Tibial artery (tissue), 4 donors: ENCODE data around the gene SH3RF3.

Experiments used
- DNase-seq, 2 donors: peaks; one replicate each; pipeline ENCODE4 v3.0.0-alpha.2; 2019
- H3K27ac ChIP-seq, 2 donors: fragments of 200-600 bp; sonication (generic) in 1 of 2; 1 replicate in 1 of 2; 2 replicates in 1 of 2; pipeline ENCODE4 v1.5.1; 2018 to 2019; ENCODE audit warnings: mild to moderate bottlenecking in 1 of 2
- H3K27me3 ChIP-seq, 2 donors: fragments of 200-600 bp; sonication (generic) in 1 of 2; one replicate each; pipeline versions ENCODE4 v1.5.1 to v1.6.0; 2016 to 2019
- H3K36me3 ChIP-seq, 3 donors: fragments of 200-600 bp; sonication (generic) in 2 of 3; one replicate each; pipeline ENCODE4 v1.5.1; 2016 to 2019; ENCODE audit warnings: mild to moderate bottlenecking in 2 of 3
- H3K4me1 ChIP-seq, 4 donors: fragments of 200-600 bp; sonication (generic) in 2 of 4; 1 replicate in 3 of 4; 2 replicates in 1 of 4; pipeline ENCODE4 v1.5.1; 2016 to 2019
- H3K4me3 ChIP-seq, 2 donors: fragments of 200-600 bp; sonication (generic) in 1 of 2; 1 replicate in 1 of 2; 2 replicates in 1 of 2; pipeline ENCODE4 v1.5.1; 2018 to 2019; ENCODE audit warnings: mild to moderate bottlenecking in 2 of 2
- H3K9me3 ChIP-seq, 3 donors: fragments of 200-600 bp; sonication (generic) in 1 of 3; one replicate each; pipeline ENCODE4 v1.5.1; 2016 to 2019
- intact Hi-C: fragments of 100-400 bp; cut with DNase I; formaldehyde crosslinking; loops from one replicate; pipeline ENCODE4 v1.15.0; 2023; ENCODE audit warnings: low total_unique reads
- TF ChIP-seq, protein P1 (sequence below), 2 experiments: fragments of 200-600 bp in 1 of 2; fragments of 450-650 bp in 1 of 2; IDR thresholded peaks; one replicate each; pipeline ENCODE4 v1.5.1; 2017 to 2019; ENCODE audit warnings: antibody characterized with exemption in 2 of 2, mild to moderate bottlenecking in 1 of 2, moderate library complexity in 1 of 2

SH3RF3 gene

DNA sequence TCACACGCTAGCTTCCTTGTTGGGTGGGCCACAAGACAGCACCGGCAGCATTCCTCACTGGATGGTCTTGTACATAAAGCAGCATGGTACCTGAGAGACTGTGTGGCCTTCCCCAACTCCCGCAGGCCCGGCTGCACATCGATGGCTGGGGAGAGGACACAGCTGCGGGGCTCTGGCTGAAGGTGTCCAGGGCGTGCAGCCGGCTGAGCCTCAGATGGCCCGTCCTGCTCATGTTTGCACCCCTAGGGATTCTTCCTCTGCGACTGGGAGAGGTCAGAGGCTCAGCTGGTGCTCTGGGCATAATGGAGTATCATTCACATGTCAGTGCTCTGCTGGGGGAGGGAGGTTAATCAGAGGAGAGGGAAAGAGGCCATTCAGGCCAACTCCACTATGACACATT lies 276.9 kb downstream of the SH3RF3 start:
- TF ChIP-seq, protein P1, sequence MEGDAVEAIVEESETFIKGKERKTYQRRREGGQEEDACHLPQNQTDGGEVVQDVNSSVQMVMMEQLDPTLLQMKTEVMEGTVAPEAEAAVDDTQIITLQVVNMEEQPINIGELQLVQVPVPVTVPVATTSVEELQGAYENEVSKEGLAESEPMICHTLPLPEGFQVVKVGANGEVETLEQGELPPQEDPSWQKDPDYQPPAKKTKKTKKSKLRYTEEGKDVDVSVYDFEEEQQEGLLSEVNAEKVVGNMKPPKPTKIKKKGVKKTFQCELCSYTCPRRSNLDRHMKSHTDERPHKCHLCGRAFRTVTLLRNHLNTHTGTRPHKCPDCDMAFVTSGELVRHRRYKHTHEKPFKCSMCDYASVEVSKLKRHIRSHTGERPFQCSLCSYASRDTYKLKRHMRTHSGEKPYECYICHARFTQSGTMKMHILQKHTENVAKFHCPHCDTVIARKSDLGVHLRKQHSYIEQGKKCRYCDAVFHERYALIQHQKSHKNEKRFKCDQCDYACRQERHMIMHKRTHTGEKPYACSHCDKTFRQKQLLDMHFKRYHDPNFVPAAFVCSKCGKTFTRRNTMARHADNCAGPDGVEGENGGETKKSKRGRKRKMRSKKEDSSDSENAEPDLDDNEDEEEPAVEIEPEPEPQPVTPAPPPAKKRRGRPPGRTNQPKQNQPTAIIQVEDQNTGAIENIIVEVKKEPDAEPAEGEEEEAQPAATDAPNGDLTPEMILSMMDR (IDR thresholded peaks at IDR 0.05) = no peak
- Histone ChIP-seq H3K27me3 (no peaks in the 10 kb centered on the region), H3K4me1 (peaks cover 0 to 35% (median 15%) of the 10 kb centered on the region in 4 donors), H3K9me3 (no peaks in the 10 kb centered on the region), H3K4me3 (no peak overlapping the region), H3K27ac (no peak overlapping the region), H3K36me3 (no peaks in the 10 kb centered on the region)
- DNase-seq = no peak
- intact Hi-C loops = no loop called here

DNA sequence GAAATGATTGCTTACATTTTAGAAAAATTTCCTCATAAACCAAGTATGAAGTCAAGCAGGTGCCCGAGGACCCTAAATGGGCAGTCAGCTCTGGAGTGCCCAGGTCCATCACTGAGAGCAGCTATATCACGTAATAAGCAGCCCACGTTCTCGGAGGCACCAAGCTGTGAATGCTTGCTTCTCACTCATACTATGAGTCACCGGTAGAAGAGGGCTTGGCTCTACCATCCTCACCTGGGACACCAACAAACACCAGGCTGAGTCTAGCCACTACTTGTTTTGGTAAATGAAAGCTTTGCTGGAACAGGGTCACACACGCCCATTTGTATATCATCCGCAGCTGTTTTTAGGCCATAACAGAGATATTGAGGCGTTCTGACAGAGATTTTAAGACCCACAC lies 277.3 kb downstream of the SH3RF3 start:
- H3K4me3 ChIP-seq = no peak overlapping the region
- TF ChIP-seq, protein P1 (IDR thresholded peaks at IDR 0.05) = no peak
- no peak for DNase-seq
- H3K4me1 ChIP-seq = peaks cover 0 to 33% (median 13%) of the 10 kb centered on the region in 4 donors
- intact Hi-C loops = no loop called here
- no peak overlapping the region for H3K27ac ChIP-seq
- no peaks in the 10 kb centered on the region for H3K36me3 ChIP-seq
- H3K9me3 ChIP-seq = no peaks in the 10 kb centered on the region
- H3K27me3 ChIP-seq = no peaks in the 10 kb centered on the region

DNA sequence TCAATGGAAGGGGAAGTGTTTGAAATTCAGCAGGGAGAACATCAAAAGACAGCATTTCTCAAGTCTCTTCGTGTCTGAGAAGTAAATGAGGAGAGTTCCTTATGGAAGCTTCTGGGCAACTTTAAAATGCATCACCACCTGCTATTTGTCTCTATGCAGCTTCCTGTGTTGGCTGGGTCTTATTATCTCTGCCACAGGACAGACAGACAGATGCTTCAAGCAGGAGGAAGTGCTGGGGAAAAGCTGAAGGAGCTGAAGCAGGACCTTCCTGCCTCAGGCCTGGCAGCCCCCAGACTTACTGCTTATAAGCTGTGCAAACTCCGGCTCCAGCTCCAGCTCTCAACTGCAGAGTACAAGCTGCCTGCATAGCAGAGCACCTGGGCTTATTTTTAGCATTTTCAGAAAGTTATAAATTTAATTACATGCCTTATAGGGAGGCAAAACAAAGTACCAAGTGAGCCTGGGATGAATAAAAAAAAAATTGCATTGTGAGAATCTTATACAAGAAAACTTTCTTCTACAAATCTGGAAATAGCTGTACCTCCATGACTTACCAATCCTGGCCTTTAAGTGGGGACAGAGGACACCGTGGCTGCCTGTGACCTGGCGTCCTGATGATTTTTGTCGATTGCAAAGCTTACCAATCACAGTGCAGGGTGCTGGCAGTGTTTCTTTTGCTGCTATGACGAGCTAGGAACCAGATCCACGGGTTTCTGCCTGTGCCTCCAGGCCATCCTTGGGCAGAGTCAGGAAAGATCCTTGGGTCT lies 278.5 kb downstream of the SH3RF3 start:
- intact Hi-C loops = no loop called here

DNA sequence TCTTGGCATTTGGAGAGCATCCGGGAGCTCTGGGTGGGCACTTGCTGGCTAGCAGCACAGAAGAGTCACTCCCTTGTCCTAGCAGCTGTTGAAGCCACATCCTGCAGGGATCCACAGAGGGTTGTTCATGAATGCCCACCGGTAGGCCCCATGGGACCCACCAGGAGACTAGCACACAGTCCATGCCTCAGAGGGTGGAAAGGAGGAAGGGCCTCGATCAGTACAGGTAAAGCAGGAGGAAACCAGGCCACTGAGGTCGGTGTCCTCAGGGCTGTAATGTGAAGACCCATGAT lies 279.0 kb downstream of the SH3RF3 start:
- Histone ChIP-seq H3K9me3 (no peaks in the 10 kb centered on the region), H3K27ac (no peak overlapping the region), H3K27me3 (no peaks in the 10 kb centered on the region), H3K36me3 (peaks cover 0 to 7% (median 0%) of the 10 kb centered on the region in 3 donors), H3K4me3 (no peak overlapping the region), H3K4me1 (peaks cover 0 to 16% (median 5%) of the 10 kb centered on the region in 4 donors)
- intact Hi-C loops = no loop called here
- DNase-seq = no peak
- TF ChIP-seq, protein P1 (IDR thresholded peaks at IDR 0.05) = no peak

More for the DNA sequence above, 278.5 kb downstream of the SH3RF3 start:
- no peaks in the 10 kb centered on the region for H3K9me3 ChIP-seq
- DNase-seq = no peak
- peaks cover 0 to 6% (median 0%) of the 10 kb centered on the region in 3 donors for H3K36me3 ChIP-seq
- H3K27ac ChIP-seq = no peak overlapping the region
- H3K4me3 ChIP-seq = no peak overlapping the region
- TF ChIP-seq, protein P1 (IDR thresholded peaks at IDR 0.05) = no peak
- peaks cover 0 to 22% (median 7%) of the 10 kb centered on the region in 4 donors for H3K4me1 ChIP-seq
- no peaks in the 10 kb centered on the region for H3K27me3 ChIP-seq

DNA sequence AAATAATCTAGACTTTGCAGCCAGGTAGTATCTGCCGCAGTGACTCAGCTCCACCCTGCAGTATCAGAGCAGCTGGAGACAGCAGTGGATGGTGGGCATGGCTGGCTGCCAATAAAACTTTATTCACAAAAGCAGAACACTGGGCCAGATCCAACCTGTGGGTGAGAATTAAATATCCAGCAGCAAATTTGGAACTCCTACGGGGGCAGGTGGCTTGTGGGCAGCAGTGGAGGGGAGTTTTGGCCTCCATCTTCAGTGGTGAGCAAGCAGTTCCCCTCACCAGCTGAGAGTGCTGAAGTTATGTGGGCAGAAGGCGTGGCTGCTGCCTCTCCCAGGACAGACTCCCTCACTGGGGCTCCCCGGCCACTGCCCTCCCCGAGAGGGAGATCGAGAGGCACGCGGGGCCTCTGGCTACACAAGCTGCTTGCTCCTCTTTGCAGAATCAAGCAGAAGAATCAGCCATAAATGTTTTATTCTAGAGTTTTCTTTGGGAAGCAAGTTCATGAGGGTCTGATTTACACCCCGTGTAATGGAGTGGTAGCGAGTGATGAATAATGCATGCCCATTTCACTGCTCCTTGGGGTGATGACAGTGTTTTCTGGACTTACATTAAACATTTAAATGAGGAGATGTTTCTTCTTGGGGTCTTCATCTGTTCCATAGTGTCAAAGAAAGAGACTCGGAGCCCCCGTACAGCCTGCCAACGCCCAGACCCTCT lies 280.5 kb downstream of the SH3RF3 start:
- no peak for DNase-seq
- Histone ChIP-seq H3K4me1 (peaks cover 0 to 12% (median 5%) of the 10 kb centered on the region in 4 donors), H3K27ac (no peak overlapping the region), H3K4me3 (no peak overlapping the region), H3K27me3 (no peaks in the 10 kb centered on the region), H3K36me3 (peaks cover 0 to 7% (median 0%) of the 10 kb centered on the region in 3 donors), H3K9me3 (no peaks in the 10 kb centered on the region)
- intact Hi-C loops = no loop called here
- TF ChIP-seq, protein P1 (IDR thresholded peaks at IDR 0.05) = no peak
